Osteocyte (in vitro differentiated cells): Measurements from ENCODE around the gene MYH14. TPM values are rescaled to one million over a fixed set of nuclear protein-coding genes. Genes with fewer than 3 reads are reported as not detected.

ENCODE experiments used
- DNase-seq: peaks from one replicate; pipeline ENCODE4 v3.0.0; 2021; ENCODE audit warnings: mixed read lengths; ENCODE audit not compliant: unreplicated experiment; ENCODE audit errors: extremely low spot score
- H3K27ac Mint-ChIP-seq: one replicate; pipeline ENCODE4 v1.8.0; 2021; ENCODE audit warnings: mild to moderate bottlenecking, mixed read lengths; ENCODE audit not compliant: unreplicated experiment
- H3K27me3 Mint-ChIP-seq: one replicate; pipeline ENCODE4 v1.8.0; 2021; ENCODE audit warnings: mixed read lengths; ENCODE audit not compliant: unreplicated experiment
- H3K36me3 Mint-ChIP-seq: one replicate; pipeline ENCODE4 v1.8.0; 2021; ENCODE audit warnings: mixed read lengths; ENCODE audit not compliant: unreplicated experiment
- H3K4me1 Mint-ChIP-seq: one replicate; pipeline ENCODE4 v1.8.0; 2021; ENCODE audit warnings: mixed read lengths; ENCODE audit not compliant: unreplicated experiment
- H3K4me3 Mint-ChIP-seq: one replicate; pipeline ENCODE4 v1.8.0; 2021; ENCODE audit warnings: mild to moderate bottlenecking, moderate library complexity, mixed read lengths; ENCODE audit not compliant: unreplicated experiment
- H3K9me3 Mint-ChIP-seq: one replicate; pipeline ENCODE4 v1.8.0; 2021; ENCODE audit warnings: mixed read lengths; ENCODE audit not compliant: unreplicated experiment
- total RNA-seq: library from RNA; stranded (reverse); gene quantifications from 2 replicates; pipeline ENCODE4 v1.2.1, GENCODE V29; 2021
- TF ChIP-seq, protein P1 (sequence below): fragments of 200-600 bp; sonication (generic); IDR thresholded peaks from 2 replicates; pipeline ENCODE4 v1.5.0; 2021; ENCODE audit warnings: antibody characterized with exemption, mild to moderate bottlenecking, moderate library complexity

MYH14 gene
- total RNA-seq, 1 donor from 2014 or later, result not detected

DNA sequence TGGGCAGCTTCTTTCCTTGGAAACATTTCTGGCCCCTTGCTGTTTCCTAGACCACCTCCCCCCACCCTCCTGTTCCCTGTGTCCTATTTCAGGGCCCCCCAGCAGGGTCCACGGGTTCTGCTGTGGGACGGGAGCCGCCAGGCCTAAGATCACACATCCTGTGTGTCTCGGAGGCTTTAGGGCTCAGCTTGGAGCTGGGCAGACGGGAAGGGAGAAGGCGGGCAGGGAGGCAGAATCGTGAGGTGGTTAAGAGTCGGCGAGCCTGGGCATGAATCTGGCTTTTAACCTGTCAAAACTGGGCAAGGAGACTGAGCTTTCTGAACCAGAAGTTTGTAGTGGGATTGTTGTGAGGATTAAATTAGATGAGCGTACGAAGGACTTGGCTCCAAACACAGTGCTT, 120.9 kb downstream of the MYH14 start:
- peaks cover 3% of the 10 kb centered on the region for H3K36me3 Mint-ChIP-seq
- DNase-seq, result no peak
- peaks cover 21% of the 10 kb centered on the region for H3K27me3 Mint-ChIP-seq
- H3K4me3 Mint-ChIP-seq, result no peak overlapping the region
- H3K9me3 Mint-ChIP-seq, result no peaks in the 10 kb centered on the region
- TF ChIP-seq, protein P1, sequence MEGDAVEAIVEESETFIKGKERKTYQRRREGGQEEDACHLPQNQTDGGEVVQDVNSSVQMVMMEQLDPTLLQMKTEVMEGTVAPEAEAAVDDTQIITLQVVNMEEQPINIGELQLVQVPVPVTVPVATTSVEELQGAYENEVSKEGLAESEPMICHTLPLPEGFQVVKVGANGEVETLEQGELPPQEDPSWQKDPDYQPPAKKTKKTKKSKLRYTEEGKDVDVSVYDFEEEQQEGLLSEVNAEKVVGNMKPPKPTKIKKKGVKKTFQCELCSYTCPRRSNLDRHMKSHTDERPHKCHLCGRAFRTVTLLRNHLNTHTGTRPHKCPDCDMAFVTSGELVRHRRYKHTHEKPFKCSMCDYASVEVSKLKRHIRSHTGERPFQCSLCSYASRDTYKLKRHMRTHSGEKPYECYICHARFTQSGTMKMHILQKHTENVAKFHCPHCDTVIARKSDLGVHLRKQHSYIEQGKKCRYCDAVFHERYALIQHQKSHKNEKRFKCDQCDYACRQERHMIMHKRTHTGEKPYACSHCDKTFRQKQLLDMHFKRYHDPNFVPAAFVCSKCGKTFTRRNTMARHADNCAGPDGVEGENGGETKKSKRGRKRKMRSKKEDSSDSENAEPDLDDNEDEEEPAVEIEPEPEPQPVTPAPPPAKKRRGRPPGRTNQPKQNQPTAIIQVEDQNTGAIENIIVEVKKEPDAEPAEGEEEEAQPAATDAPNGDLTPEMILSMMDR, result no peak
- no peak overlapping the region for H3K27ac Mint-ChIP-seq
- H3K4me1 Mint-ChIP-seq, result peaks cover 14% of the 10 kb centered on the region

DNA sequence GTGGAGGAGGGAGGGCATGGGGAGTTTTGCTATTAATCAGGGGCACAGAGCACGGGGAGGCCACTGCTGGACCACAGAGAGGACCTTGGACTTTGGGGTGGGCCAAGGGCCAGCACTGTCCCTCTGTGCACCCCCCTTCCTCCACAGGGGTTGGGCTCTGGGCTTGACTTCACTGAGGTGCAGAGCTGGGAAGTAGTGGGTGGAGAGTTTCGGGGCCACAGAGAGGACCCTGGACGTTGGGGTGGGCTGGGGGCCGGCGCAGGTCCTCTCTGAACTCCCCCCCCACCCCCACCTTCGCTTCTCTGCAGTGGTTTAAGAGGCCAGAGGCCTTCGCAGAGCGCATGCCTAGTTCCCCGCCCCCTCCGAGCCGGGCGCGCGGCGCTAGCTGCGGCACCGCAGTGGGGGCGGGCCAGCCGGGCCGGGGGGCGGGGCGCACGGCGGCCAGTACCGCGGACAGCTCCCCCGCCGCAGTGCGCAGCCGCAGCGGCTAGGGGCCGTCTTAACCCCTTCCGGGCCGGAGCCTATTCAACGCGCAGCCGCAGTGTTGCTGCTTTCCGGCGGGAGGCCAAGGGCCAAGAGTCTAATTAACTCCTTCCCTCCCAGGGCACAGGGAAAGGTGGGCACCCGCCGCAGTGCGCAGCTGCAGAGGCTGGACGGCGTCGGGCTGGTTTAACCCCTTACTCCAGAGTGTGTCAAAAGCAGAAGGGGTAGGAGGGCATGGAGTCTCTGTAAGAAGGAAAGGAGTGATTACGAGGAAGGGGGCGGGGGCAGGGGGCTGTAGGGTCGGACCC, 122.1 kb downstream of the MYH14 start:
- no peak overlapping the region for H3K4me3 Mint-ChIP-seq

DNA sequence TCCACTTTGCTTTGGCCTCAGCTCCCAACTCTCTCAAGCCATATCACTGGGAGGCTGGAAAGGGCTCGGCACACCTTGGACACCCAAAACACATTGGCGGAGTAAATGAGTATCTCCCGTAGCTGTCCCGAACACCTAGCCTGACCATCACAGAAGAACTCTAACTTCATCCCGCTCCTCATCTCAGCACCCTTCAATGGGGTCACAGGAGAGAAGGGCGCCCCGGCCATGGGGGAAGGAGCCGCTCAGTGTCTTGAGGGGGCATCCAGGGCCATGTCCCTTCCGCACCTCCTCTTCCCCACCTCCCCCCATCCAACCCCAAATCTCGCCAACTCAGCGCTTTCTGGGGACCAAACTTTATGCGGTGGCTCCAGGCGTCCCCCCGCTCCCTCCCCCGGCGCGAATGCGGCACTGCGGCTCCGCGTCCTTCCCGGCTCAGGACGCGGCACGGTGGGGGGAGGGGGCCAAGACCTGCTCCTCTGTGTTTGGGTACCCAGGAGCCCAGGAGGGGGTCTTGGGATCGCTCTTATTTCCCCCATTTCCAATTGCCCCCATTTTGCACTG, 122.8 kb downstream of the MYH14 start:
- Mint-ChIP-seq H3K27me3 (peaks cover 36% of the 10 kb centered on the region), H3K36me3 (peaks cover 7% of the 10 kb centered on the region), H3K27ac (no peak overlapping the region), H3K4me1 (peaks cover 26% of the 10 kb centered on the region), H3K4me3 (no peak overlapping the region), H3K9me3 (no peaks in the 10 kb centered on the region)
- TF ChIP-seq, protein P1, result no peak
- DNase-seq, result no peak

More for the DNA sequence above, 122.1 kb downstream of the MYH14 start:
- Mint-ChIP-seq H3K9me3 (no peaks in the 10 kb centered on the region), H3K27me3 (peaks cover 32% of the 10 kb centered on the region), H3K36me3 (peaks cover 7% of the 10 kb centered on the region), H3K27ac (no peak overlapping the region), H3K4me1 (peaks cover 24% of the 10 kb centered on the region)
- TF ChIP-seq, protein P1, result no peak
- DNase-seq, result no peak

DNA sequence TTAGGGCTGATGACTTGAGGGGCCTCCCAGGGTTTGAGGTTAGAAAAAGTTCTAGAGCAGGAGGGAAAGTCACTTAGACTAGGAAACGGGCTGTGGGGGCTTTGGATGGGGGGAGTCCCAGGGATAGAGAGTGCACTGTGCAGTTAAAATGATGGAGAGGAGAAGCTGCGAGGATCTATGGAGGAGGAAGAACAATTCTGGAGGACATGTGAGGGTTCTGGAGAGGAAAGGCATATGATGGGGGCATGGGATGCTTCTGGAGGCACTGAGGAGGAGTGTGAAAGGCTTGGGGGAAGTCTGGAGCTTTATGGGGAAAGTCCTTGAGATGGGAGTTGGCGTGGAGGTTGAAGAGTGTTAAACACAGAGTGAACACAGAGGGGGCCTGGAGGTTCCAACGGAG, 123.6 kb downstream of the MYH14 start:
- Mint-ChIP-seq H3K9me3 (no peaks in the 10 kb centered on the region), H3K27me3 (peaks cover 44% of the 10 kb centered on the region), H3K4me1 (peaks cover 26% of the 10 kb centered on the region), H3K36me3 (peaks cover 7% of the 10 kb centered on the region), H3K27ac (no peak overlapping the region), H3K4me3 (no peak overlapping the region)
- no peak for DNase-seq
- TF ChIP-seq, protein P1, result no peak

DNA sequence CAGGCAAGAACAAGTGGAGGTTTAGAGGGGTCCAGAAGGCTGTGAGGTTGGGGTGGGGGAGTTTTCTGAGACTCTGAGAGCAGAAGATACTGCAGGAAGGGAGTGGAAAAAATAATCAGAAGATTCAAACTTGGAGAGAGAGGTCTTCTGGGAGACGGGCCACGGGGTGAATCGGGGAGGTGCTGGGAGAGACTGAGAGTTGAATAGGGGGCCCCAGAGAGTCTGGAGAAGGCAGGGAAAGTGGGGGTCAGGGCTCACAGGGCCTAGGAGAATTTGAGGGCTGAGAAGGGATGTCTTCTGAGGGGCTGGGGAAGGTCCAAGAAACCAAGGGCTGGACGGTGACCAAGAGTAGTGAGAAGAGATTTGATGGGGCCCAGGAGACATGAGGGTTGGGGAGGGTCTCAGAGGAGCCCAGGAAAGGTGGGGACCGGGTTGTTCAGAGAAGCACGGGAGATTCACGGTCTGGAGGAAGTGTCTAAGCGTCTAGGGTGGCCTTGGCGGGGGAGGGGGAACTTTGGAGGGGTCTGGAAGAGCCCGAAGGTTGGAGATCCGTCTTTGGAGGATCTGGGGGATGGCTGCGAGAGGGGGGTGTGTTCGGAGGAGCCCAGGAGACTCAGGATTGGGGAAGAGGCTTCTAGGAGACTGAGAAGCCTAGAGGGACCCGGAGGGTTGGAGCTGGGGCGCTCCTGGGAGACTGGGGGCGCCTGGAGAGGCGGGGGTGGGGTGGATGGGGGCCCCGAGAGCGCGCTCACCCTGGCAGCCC, 124.2 kb downstream of the MYH14 start:
- Mint-ChIP-seq H3K36me3 (peaks cover 7% of the 10 kb centered on the region), H3K27ac (no peak overlapping the region), H3K9me3 (no peaks in the 10 kb centered on the region), H3K4me1 (peaks cover 29% of the 10 kb centered on the region), H3K27me3 (peaks cover 51% of the 10 kb centered on the region), H3K4me3 (peak overlapping the region; percentile 45)
- DNase-seq, result no peak
- TF ChIP-seq, protein P1, result no peak
